ENCODE results near the gene HDGFL2. TPM values are rescaled to one million over a fixed set of nuclear protein-coding genes. Genes with fewer than 3 reads are reported as not detected.

HDGFL2 gene
- total RNA-seq, 1 experiment from 2014 or later = 108 TPM

DNA sequence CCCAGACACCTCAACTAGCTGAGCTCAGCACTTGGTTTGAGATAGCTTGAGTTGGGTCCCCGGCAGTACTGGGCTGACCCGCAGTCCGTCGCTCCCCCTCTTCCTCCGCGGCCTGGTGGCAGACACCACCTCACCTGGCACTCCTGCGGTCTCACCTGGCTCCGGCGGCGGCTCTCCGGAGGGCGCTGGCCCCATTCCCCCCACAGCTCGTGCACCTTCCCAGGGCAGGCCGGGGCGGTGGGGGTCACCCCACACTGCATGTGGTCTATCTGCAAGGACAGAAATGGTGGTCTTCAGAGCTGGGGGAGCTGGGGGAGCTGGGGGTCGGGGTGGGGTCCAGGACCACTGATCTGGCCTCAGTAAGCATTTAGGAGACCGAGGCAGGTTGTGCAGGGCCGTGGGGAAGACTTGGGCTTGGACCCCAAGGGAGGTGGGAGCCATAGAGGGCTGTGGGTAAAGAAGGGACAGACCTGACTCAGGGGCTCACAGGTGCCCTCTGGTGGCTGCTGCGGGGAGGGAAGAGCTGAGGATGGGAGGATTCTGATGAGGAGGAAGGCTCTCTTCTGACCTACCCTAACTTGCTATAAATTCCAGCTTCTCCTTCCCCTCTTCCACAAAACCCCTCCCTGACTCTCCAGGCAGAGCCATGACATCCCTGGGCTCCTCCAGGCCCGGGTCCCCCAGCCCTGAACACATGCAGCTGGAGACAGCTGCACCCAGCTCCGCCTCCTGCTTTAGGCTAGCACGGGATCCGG is 52.9 kb downstream of the HDGFL2 start:
- Histone ChIP-seq H4K20me1 (ENCODE audit: control insufficient read depth, insufficient read depth, insufficient read length) (no peaks in the 10 kb centered on the region), H3K23ac (ENCODE audit: insufficient read length, low read depth, low read length) (no peak overlapping the region), H3K79me1 (ENCODE audit: insufficient read depth, low read depth, low read length, poor library complexity, severe bottlenecking) (no peaks in the 10 kb centered on the region), H2BK15ac (ENCODE audit: low read depth, low read length) (no peak overlapping the region), H4K5ac (ENCODE audit: insufficient read length, low read depth, low read length) (no peak overlapping the region), H2BK20ac (ENCODE audit: low read depth, low read length, poor library complexity, severe bottlenecking) (no peak overlapping the region), H2BK120ac (ENCODE audit: low read depth, low read length, poor library complexity, severe bottlenecking) (no peak overlapping the region), H3K23me2 (ENCODE audit: insufficient read length, low read depth, low read length, poor library complexity, severe bottlenecking) (no peaks in the 10 kb centered on the region), H3K56ac (ENCODE audit: insufficient read length, low read depth, low read length) (no peak overlapping the region), H4K8ac (replicated peaks; ENCODE audit: insufficient read length, low read depth, low read length) (no peak overlapping the region), H2BK5ac (ENCODE audit: insufficient read length, low read length) (no peak overlapping the region), H3K4me2 (ENCODE audit: insufficient read depth, insufficient read length, low read length) (no peak overlapping the region), H3K14ac (ENCODE audit: insufficient read depth, low read length) (no peak overlapping the region; the same call in 1 of the 2 replicates), H3K4me1 (ENCODE audit: insufficient read depth, low read length) (no peaks in the 10 kb centered on the region), H2AFZ (ENCODE audit: low read length) (no peak overlapping the region), H3T11ph (ENCODE audit: low read length) (no peak overlapping the region), H3K18ac (ENCODE audit: insufficient read length, low read depth, low read length) (no peak overlapping the region), H3K4ac (ENCODE audit: low read depth, low read length) (no peak overlapping the region), H3K9me3 (ENCODE audit: control insufficient read depth, low read depth, low read length) (no peaks in the 10 kb centered on the region), H4K91ac (ENCODE audit: insufficient read length, low read depth, low read length) (no peak overlapping the region), H2AK5ac (ENCODE audit: insufficient read length, low read length) (no peak overlapping the region), H2BK12ac (ENCODE audit: insufficient read length, low read depth, low read length) (no peak overlapping the region), H3K27me3 (ENCODE audit: insufficient read depth, low read length) (no peaks in the 10 kb centered on the region), H3K9ac (ENCODE audit: extremely low read depth, insufficient read length, low read length) (no peak overlapping the region), H3K27ac (ENCODE audit: insufficient read length, low read depth, low read length) (no peak overlapping the region), H3K79me2 (ENCODE audit: insufficient read depth, low read length) (no peaks in the 10 kb centered on the region)
- peak; percentile 77 for DNase-seq
- Mint-ChIP-seq H3K27ac (no peak overlapping the region), H3K27me3 (ENCODE audit: low read depth) (peaks cover 33% of the 10 kb centered on the region), H3K9me3 (peaks cover 0 to under 1% of the 10 kb centered on the region in 2 experiments; a peak in 1 of 5 replicates), H3K36me3 (ENCODE audit: insufficient read depth in 1 of 3, low read depth in 3 of 3) (no peaks in the 10 kb centered on the region), H3K4me3 (no peak overlapping the region), H3K4me1 (no peaks in the 10 kb centered on the region)
- TF ChIP-seq, protein P1, sequence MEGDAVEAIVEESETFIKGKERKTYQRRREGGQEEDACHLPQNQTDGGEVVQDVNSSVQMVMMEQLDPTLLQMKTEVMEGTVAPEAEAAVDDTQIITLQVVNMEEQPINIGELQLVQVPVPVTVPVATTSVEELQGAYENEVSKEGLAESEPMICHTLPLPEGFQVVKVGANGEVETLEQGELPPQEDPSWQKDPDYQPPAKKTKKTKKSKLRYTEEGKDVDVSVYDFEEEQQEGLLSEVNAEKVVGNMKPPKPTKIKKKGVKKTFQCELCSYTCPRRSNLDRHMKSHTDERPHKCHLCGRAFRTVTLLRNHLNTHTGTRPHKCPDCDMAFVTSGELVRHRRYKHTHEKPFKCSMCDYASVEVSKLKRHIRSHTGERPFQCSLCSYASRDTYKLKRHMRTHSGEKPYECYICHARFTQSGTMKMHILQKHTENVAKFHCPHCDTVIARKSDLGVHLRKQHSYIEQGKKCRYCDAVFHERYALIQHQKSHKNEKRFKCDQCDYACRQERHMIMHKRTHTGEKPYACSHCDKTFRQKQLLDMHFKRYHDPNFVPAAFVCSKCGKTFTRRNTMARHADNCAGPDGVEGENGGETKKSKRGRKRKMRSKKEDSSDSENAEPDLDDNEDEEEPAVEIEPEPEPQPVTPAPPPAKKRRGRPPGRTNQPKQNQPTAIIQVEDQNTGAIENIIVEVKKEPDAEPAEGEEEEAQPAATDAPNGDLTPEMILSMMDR (conservative IDR thresholded peaks at IDR 0.05) = peak; percentile 87
- WGBS (ENCODE audit: extremely low coverage, insufficient read length, low lambda C conversion rate) = no CpG with 5 or more reads among the region's 23 CpGs

All from H9 (cell line).